Ovary (tissue), 3 donors: ENCODE measurements around the gene ATXN2.

ENCODE experiments used
- POLR2A ChIP-seq: fragments of 450-650 bp; IDR thresholded peaks from one replicate; pipeline ENCODE4 v1.6.1; 2017; ENCODE audit warnings: antibody characterized with exemption, mild to moderate bottlenecking, moderate library complexity
- TF ChIP-seq, protein P1 (sequence below), 3 donors: fragments of 450-650 bp in 2 of 3; fragments of 200-600 bp in 1 of 3; IDR thresholded peaks; one replicate each; pipeline versions ENCODE4 v1.5.1 to v1.8.0; 2016 to 2022; ENCODE audit warnings: antibody characterized with exemption in 3 of 3, mild to moderate bottlenecking in 1 of 3
- donor health status: DM: no; HTN: no; CAD: no.

DNA sequence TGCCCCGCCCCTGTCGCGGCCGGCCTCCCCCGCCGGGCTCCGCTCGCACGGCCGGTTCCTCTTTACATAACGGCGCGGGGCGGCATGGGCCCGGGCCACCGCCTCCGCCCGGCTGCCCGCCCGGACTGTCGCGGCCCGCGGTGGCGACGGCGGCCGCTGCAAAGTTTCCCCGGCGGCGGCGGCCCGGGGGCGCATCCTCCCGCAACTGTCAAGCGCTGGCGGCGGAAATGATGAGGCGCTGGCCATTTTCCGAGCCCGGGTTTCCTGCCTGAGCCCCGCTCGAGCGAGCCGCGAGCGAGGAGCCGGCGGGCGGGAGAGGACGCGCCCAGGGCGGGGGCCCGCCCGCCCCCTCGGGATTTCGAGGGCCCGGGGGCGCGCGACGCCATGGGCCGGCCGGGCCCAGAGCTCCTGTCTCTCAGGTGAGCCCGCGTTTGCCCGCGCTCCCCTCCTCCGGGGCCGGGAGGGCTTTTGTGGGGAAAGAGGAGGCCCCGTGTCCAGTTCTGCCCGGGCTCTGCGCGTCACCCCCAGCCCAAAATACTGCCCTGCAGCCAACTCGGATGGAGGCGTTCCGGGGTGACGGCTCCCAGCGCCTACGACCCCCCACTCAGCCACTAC is 193.1 kb downstream of the ATXN2 start, which contains the start of gene SH2B3:
- peak; percentile 22 for TF ChIP-seq POLR2A
- TF ChIP-seq, protein P1, sequence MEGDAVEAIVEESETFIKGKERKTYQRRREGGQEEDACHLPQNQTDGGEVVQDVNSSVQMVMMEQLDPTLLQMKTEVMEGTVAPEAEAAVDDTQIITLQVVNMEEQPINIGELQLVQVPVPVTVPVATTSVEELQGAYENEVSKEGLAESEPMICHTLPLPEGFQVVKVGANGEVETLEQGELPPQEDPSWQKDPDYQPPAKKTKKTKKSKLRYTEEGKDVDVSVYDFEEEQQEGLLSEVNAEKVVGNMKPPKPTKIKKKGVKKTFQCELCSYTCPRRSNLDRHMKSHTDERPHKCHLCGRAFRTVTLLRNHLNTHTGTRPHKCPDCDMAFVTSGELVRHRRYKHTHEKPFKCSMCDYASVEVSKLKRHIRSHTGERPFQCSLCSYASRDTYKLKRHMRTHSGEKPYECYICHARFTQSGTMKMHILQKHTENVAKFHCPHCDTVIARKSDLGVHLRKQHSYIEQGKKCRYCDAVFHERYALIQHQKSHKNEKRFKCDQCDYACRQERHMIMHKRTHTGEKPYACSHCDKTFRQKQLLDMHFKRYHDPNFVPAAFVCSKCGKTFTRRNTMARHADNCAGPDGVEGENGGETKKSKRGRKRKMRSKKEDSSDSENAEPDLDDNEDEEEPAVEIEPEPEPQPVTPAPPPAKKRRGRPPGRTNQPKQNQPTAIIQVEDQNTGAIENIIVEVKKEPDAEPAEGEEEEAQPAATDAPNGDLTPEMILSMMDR (IDR thresholded peaks at IDR 0.05) = peak in 1 of 3 donors; percentile 5
